Measurements from ENCODE around the gene GABRR1.
A peak's percentile ranks its signal among the peaks of the same experiment; 100 is the strongest.
"Not testable (repeated sequence)": the region's sequence is repeated elsewhere in the genome, so short reads cannot be mapped to it uniquely, and the experiment has no call there.

The GABRR1 gene

GRCh38 chr6:89148016-89148750 is 69.0 kb downstream of the GABRR1 start:
- DNase-seq = no peak

DNA sequence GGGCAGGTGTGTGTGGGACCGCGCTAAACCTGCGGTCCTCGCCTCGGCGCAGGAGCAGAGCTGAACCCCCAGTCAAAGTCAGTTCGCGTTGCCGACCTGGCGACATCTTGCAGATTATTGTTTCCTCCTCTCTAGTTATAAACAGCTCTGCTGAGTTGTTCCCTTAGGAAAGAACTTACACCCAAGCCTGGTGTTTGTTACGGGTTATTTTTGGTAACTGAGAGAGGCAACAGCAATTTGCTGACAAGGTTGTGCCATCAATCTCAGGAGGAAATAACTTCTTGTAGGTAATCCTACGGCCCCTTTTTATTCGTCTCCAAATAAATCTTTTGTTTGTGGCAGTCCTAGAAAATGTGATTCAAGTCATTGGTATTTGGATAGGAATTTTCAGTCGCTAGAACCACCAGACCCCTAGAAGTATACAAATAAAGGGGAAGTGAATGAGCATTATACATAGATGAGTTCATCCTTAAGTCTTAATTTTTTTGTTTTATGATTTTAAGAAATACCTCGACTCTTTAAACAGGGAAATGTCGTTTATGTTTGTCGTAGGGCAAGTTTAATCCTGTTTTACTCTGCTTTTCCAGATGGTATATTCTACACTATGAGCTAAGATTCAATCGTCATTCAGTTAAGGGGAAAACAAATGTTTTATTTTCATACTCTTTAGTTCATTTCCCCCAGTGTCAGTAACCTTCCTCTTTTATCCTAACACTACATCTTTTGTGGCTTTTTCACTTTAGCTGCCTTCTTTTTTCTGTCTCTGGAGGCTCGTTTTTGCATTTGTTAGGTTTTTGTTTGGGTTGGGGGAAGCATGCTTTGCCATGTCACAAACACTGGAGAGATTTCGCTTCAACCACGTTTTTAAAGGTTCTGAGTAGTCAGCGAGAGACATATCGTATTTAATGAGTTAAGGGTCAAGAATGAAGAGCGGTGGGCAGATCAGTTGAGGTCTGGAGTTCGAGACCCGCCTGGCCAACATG is 70.1 kb downstream of the GABRR1 start:
- DNase-seq = no peak

- peak; percentile 64 to 81 for DNase-seq
Measured at GRCh38 chr6:89145956-89146717, 71.0 kb downstream of the GABRR1 start, which contains the start of gene PM20D2. TSS of gene PM20D2 (plus strand) at chr6:89146055. CDS start at chr6:89146145, 90 bp downstream.

DNA sequence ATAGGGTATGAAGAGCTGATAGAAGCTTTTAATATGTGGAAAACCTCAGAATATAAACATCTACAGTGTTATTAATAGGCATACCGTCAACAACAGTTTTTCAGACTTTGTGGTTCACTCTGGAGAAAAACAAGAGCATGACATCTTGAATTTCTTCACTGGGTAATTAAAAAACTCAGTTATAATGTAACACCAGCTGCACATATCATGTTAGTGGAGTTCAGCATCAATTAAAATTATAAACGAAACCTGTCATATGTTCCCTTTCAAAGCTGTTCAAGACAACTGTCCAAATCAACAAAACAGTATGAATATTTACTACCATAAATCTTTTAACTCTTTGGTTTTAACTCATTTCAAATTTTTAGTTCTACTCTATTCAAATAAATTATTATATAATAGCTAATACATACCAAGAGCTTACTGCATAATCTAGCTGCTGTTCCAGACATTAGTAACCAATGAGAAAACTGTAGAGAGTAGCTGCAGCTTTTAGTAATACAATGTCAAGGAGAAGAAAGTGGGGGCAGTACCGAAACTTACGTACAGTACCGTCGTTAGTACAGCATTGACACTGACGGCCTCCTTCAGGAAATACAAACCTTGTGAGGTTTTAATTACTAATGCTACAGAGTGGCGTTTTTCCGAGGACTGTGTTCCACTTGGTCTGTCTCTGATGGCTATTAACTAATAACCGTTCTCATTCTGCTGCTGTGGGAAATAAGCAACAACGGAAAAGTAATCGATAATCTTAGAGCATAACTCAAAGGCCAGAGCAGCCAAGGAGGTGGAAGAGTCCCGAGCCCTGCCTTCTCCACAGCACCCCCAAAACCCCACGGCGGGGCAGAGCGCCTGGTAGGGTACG is 71.8 kb downstream of the GABRR1 start:
- no peak for DNase-seq

GRCh38 chr6:89144354-89144906 is 72.7 kb downstream of the GABRR1 start:
- peak; percentile 44 to 91 for DNase-seq

DNA sequence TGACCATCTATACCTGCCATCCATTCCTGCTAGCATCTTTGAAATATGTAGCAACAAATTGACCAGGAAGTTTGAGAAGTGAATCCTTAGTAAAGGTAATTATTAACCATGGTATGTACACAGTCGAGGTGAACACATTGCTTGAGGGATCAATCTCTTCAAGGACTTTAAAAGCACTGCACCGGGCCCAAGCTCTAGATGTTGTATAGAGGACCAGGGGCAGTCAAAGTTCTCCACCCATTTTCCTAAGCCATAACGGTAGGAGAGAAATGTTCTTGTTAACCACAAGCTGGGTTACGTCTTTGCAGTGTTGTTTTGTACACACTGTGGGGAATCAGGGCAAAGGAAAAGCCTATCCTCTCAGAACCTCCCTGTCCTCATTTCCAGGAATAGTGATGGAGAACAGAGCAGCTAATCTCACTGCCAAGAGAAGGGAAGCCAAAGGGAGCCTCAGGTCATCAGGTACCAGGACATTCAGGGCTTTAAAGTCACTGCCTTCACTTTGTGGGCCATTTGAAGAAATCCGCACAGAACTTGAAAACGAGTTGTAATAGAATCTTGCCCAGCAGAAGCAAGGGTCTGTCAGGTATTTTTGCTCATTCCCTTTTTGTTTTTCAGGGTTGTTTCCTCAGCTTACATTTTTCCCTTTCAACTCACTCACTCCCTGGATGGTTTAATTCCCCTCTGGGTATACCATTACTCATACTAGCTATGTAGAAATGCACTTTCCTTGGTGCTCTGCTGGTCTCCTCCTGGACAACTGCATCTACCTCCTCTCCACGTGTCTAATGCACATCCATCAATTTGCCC is 76.6 kb downstream of the GABRR1 start:
- DNase-seq = no peak

- DNase-seq = no peak
Measured at GRCh38 chr6:89139509-89140346, 77.4 kb downstream of the GABRR1 start.

- no peak for DNase-seq
Measured at GRCh38 chr6:89138173-89138572, 79.0 kb downstream of the GABRR1 start.

DNA sequence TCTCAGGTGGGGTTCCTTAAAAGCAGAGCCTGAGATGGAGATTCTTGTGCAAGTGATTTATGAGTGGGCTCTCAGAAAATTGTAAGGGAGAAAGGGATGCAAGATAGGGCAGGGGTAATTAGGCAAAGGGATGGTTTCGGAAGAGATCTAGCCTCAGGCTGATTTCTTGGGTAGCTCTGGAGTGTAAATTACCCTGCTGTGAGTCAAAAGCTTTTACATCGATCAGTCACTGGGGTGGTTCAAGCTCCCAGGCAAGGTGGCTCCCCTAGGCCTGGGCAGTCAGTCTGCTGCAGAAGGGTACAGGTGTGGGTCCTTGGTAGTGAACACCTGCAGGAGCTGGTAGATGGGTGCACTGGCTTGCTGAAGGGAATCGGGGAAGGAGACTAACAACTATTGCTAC is 82.4 kb downstream of the GABRR1 start:
- no peak for DNase-seq

DNA sequence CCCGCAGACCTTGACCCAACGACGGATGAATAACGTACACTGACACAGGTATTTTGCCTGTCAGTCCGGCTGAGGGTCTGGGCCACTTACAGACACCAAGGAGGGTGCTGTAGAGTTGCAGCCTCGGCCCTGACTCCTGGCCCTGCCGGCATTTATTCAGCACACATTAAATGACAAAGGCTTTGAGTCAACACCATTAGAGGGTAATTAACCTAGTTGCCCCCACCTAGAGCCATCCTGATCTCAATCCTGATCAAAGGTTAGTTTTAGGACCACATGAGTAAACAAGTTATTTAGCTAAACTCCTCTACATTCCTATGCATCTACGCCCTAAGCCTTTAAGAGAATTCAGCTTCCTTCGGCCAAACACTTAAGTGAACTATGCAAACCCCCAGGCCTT is 83.2 kb downstream of the GABRR1 start:
- DNase-seq = no peak

DNA sequence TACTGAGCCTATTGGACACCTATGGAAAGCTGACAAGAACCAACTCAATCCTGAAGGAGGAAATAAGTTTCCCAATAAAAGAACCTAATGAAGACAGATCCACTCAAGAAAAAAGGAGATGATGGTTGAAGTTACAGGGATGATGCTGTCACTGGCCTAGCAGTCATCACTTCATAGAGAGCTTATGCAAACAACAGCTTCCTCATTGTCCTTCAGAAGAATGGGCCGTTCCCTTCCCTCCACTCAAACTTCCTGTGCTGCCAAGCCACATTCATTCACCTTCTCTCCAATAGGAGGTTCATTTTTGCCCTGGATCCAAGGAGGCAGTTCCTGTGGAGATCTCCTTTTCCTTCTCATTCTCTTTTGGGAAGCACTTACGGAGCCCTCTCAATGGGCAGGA is 85.1 kb downstream of the GABRR1 start:
- DNase-seq = no peak

- DNase-seq = no peak
Measured at GRCh38 chr6:89131599-89131998, 85.6 kb downstream of the GABRR1 start.

DNA sequence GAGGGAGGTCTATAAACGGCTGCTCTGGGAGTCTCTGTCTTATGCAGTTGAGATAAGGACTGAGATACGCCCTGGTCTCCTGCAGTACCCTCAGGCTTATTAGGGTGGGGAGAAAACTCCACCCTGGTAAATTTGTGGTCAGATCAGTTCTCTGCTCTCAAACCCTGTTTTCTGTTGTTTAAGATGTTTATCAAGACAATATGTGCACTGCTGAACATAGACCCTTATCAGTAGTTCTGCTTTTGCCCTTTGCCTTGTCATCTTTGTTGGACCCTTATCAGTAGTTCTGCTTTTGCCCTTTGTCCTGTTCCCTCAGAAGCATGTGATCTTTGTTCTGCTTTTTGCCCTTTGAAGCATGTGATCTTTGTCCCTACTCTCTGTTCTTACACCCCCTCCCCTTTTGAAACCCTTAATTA is 88.9 kb downstream of the GABRR1 start:
- DNase-seq = not testable (repeated sequence)

Measured in NCI-H2081 (cell line).